CD4-positive, alpha-beta T cell treated with Interleukin-21 for 1 hour (primary cell): ENCODE results near the gene SREK1.
"Not testable (repeated sequence)": the region's sequence is repeated elsewhere in the genome, so short reads cannot be mapped to it uniquely, and the experiment has no call there.

Source experiments
- DNase-seq: peaks from one replicate; pipeline ENCODE4 v3.0.0-alpha.2; 2020

The SREK1 gene

DNA sequence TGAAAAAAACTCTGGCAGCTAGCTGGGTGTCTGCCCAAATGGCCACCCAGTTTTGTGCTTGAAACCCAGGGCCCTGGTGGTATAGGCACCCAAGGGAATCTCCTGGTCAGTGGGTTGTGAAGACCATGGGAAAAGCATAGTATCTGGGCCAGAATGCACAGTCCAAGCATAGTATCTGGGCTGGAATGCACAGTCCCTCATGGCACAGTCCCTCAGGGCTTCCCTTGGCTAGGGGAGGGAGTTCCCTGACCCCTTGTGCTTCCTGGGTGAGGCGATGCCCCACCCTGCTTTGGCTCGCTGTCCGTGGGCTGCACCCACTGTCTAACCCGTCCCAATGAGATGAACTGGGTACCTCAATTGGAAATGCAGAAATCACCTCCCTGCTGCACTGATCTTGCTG lies 78.8 kb downstream of the SREK1 start:
- not testable (repeated sequence) for DNase-seq

DNA sequence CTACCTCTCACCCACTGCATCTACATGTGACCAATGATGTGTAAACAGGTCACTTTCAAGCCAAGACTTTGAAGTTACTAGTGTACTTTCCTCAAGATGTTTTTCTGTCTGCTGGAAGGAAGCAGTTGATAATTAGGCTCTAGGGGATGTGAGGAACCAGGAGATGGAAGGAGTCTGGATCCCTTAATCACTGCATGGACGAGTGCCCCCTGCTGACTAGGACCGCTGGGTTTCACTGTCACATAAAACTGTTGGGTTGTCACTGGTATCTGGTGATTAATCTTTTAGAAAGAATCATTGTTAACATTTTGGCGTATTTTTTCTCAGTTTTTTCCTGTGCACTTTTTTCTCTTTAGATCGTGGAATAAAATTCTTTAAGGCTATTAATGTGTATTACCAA lies 79.5 kb downstream of the SREK1 start:
- DNase-seq = no peak

DNA sequence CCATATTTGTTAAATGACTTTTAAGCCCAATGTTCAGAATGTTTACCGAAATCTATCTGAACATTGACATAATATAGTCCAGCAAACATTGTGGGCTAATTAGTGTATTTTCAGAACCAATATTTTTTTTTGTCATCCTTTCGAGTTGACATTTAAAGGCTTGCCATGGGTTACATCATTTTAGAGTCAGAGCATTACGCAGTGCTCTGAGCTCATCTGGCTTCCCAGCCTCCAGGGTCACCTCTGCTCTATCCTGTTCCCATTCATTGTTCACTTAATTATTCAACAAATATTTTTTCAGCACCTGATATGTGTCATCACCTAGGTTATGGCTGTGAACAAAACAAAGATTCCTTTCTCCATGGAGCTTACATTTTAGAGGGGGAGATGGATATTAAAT lies 80.2 kb downstream of the SREK1 start:
- DNase-seq = no peak

DNA sequence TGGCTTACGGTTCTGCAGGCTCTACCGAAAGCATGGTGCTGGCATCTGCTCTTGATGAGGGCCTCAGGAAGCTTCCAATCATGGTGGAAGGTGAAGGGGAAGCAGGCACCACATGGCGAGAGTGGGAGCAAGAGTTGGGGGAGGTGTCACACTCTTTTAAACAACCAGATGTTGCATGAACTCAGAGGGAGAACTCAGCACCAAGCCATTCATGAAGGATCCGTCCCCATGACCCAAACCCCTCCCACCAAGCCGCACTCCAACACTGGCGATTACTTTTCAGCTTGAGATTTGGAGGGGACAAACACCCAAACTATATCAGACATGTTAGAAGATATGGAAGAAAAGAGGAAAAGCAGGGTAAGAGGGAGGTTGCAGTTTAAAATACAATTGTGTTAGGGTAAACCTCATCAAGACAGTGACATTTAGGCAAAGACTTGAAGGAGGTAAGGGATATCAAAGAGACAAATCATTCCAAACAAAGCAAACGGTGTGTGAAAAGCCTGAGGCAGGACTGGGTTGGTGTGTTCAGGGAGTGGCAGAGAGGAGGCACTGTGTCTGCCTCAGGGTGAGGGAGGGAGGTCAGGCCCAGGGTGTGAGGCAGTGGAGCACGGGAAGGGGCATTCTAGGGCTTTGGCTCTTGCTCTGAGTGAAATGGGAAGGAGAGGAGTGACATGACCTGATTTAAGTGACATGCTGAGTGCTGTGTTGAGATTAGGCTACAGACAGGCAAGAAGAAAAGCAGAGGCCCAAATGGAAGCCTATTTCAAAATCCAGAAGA lies 80.9 kb downstream of the SREK1 start:
- no peak for DNase-seq

DNA sequence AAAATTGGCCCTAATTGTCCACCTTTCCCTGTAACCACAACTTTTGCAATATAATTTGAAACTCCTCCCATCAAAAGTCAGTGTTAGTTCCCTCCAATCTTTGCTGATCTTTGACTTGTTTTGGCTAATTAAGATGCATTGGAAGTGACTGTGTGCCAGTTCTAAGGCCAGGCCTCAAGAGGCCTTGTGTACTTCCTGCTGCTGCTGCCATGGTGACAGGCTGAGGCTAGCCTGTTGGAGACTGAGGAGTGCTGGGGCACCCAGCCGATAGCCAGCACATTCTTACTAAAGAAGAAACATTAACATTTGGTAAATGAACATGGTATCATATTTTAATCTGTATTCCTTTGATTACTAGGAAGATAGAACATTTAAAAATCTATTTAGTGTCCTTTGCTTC lies 86.5 kb downstream of the SREK1 start:
- DNase-seq = no peak

DNA sequence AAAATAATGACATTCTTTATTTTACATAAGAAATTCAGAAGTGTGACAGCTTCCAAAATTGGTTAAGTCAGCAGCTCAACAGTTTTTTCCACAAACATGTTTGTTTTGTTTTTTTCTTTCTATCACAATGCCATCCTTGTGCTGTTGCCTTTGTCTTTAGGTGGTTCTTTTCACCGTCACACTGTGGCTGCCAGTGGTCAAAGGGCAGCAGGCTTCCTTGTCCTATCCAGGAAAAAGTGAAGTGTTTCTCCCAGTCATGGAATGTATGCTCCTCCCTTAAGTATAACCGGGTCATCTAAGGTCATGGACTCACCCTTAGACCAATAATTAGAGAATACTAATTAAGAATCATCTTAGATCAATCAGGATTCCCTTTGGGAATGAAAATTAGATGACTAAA lies 87.4 kb downstream of the SREK1 start:
- DNase-seq = no peak

DNA sequence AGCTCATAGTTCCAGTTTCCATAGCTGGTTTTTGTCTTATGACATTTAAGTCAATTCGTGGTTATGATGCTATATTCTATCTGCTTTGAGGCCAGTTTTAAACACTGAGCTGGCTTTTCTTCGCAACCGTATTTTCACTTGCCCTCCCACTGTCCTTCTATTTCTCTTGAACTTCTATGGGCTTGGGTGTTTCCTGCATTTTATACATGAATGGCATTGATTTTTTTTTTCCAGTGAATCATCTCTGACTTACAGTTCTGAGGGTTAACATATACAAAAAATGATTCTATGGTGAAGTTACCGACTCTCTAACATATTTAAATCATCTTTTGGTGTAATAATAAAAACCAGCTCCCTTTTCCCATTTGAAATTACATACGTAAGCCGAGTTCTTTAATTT lies 88.2 kb downstream of the SREK1 start:
- DNase-seq = no peak

DNA sequence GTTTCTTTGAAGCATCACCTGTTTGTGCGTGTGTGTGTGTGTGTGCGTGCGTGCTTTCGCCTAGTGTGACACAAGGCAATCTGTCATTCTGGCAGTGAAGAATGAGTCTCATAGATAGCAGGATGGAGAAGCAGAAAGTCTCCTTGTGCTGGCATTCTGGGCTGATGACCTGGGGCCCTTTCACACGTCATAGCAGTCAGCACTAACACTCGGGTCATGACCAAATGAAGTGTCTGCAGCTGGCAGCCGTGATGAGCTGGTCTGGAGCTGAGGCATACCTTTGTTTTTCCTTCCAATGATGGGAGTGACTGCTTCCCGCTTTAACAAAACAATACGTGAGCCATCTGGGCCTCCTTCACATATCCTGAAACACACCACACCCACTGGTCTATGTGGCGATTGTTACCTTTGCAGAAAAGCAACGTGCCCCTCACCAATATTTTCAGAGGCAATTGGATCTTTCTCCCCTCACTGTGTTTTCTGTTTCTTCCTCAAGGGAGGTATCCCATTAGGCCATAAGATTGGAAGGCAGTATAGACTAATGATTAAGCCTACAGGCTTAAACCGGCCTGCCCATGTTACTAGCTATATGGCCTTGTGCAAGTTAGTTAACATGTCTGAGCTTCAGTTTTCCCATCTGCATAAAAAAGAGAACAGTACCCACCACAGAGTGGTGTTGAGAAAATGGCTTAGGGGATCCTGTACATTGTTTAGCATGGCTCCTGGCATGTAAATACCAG lies 88.8 kb downstream of the SREK1 start:
- DNase-seq = no peak
